Measurements from ENCODE around the gene PAQR9. TPM values are rescaled to one million over a fixed set of nuclear protein-coding genes. Genes with fewer than 3 reads are reported as not detected.
A peak's percentile ranks its signal among the peaks of the same experiment; 100 is the strongest.

PAQR9 gene
- total RNA-seq, 1 donor from 2014 or later = not detected

- H3K36me3 ChIP-seq = no peaks in the 10 kb centered on the region
- no peaks in the 10 kb centered on the region for H3K9me3 ChIP-seq
- H3K27ac ChIP-seq = no peak overlapping the region
- DNase-seq (no peak), ATAC-seq (peak in 1 of 2 donors; percentile 39)
- intact Hi-C loops (cut with DNase I) = loop anchor here (10.0 kb wide), 1 partner anchor 403 kb away; no protein-coding TSS in a partner anchor
- no peaks in the 10 kb centered on the region for H3K4me1 ChIP-seq
- no peaks in the 10 kb centered on the region for H3K27me3 ChIP-seq (ENCODE audit: low read depth)
- H3K4me3 ChIP-seq = no peak overlapping the region
- TF ChIP-seq, protein P1, sequence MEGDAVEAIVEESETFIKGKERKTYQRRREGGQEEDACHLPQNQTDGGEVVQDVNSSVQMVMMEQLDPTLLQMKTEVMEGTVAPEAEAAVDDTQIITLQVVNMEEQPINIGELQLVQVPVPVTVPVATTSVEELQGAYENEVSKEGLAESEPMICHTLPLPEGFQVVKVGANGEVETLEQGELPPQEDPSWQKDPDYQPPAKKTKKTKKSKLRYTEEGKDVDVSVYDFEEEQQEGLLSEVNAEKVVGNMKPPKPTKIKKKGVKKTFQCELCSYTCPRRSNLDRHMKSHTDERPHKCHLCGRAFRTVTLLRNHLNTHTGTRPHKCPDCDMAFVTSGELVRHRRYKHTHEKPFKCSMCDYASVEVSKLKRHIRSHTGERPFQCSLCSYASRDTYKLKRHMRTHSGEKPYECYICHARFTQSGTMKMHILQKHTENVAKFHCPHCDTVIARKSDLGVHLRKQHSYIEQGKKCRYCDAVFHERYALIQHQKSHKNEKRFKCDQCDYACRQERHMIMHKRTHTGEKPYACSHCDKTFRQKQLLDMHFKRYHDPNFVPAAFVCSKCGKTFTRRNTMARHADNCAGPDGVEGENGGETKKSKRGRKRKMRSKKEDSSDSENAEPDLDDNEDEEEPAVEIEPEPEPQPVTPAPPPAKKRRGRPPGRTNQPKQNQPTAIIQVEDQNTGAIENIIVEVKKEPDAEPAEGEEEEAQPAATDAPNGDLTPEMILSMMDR (IDR thresholded peaks at IDR 0.05) = no peak
Observed at GRCh38 chr3:142987707-142988106, 24.2 kb upstream of the PAQR9 start.

GRCh38 chr3:142987080-142987700, 23.7 kb upstream of the PAQR9 start:
- Histone ChIP-seq H3K27me3 (ENCODE audit: low read depth) (no peaks in the 10 kb centered on the region), H3K4me3 (no peak overlapping the region), H3K27ac (no peak overlapping the region), H3K9me3 (no peaks in the 10 kb centered on the region), H3K4me1 (no peaks in the 10 kb centered on the region), H3K36me3 (no peaks in the 10 kb centered on the region)
- TF ChIP-seq, protein P1 (IDR thresholded peaks at IDR 0.05) = peak; percentile 62
- ATAC-seq (peak in 1 of 2 donors; percentile 57), DNase-seq (no peak)
- intact Hi-C loops (cut with DNase I) = loop anchor here (10.0 kb wide), 1 partner anchor 402 kb away; no protein-coding TSS in a partner anchor

- DNase-seq (no peak), ATAC-seq (no peak)
- no peak overlapping the region for H3K27ac ChIP-seq
- no peaks in the 10 kb centered on the region for H3K4me1 ChIP-seq
- no peaks in the 10 kb centered on the region for H3K36me3 ChIP-seq
- no peaks in the 10 kb centered on the region for H3K9me3 ChIP-seq
- H3K4me3 ChIP-seq = no peak overlapping the region
- intact Hi-C loops (cut with DNase I) = loop anchor here (10.0 kb wide), 1 partner anchor 399 kb away; no protein-coding TSS in a partner anchor
- TF ChIP-seq, protein P1 (IDR thresholded peaks at IDR 0.05) = no peak
- H3K27me3 ChIP-seq (ENCODE audit: low read depth) = no peaks in the 10 kb centered on the region
Observed at GRCh38 chr3:142984255-142984654, 20.8 kb upstream of the PAQR9 start.

DNA sequence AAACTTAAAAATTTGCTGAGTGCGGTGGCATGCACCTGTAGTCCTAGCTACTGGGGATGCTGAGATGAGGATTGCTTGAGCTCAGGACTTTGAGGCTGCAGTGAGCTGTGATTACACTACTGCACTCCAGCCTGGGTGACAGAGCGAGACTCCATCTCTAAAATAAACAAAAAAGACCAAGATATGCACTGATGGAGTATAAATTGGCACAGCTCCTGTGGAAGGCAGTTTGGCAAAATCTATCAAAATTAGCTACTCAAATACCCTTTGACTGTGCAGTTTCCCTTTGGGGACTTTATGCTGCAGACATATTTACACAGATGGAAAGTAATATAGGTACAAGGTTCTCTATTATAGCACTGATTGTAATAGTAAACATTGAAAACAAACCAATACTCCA, 19.8 kb upstream of the PAQR9 start:
- H3K4me1 ChIP-seq = no peaks in the 10 kb centered on the region
- H3K9me3 ChIP-seq = no peaks in the 10 kb centered on the region
- ATAC-seq (no peak), DNase-seq (no peak)
- intact Hi-C loops (cut with DNase I) = loop anchor here (10.0 kb wide), 1 partner anchor 399 kb away; no protein-coding TSS in a partner anchor
- no peak overlapping the region for H3K27ac ChIP-seq
- TF ChIP-seq, protein P1 (IDR thresholded peaks at IDR 0.05) = no peak
- no peaks in the 10 kb centered on the region for H3K36me3 ChIP-seq
- no peak overlapping the region for H3K4me3 ChIP-seq
- no peaks in the 10 kb centered on the region for H3K27me3 ChIP-seq (ENCODE audit: low read depth)

DNA sequence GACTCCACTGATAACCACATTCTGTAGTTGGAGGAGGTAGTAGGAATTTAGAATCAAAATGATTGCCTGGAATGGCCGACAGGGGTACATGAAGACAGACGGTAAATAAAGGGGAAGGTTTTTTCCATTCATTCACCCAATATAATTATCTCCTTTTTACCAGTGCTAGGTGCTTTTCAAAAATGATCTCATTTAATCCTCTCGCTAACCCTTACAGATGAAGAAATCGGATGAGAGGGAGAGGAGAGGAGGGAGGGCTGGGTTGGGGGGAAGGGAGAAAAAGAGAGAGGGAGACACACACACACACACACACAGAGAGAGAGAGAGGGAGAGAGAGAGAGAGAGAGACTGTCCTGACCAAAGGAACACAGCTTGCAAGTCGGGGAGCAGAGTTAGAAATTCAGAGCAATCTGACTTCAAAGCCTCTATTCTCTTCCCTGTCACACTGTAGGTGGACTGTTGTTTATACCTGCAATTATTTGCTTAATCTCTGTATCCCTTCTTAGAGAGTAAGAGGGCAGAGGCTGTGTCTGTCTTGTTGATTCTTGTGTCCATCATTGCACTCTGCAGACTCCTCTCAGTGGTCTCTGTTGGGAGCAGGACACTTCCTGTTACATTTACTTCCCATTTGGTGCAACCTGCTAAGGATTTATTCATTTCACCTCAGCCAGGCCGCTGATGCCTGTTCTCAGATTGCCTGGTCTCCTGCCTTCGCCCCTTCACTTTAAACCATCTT, 18.7 kb upstream of the PAQR9 start:
- H3K9me3 ChIP-seq = no peaks in the 10 kb centered on the region
- DNase-seq (no peak), ATAC-seq (no peak)
- H3K27me3 ChIP-seq (ENCODE audit: low read depth) = no peaks in the 10 kb centered on the region
- H3K27ac ChIP-seq = no peak overlapping the region
- no peaks in the 10 kb centered on the region for H3K36me3 ChIP-seq
- H3K4me1 ChIP-seq = no peaks in the 10 kb centered on the region
- H3K4me3 ChIP-seq = no peak overlapping the region
- intact Hi-C loops (cut with DNase I) = loop anchor here (10.0 kb wide), 1 partner anchor 397 kb away; no protein-coding TSS in a partner anchor
- TF ChIP-seq, protein P1 (IDR thresholded peaks at IDR 0.05) = no peak
